HL-60/S4 treated with phorbol 12-myristate 13-acetate at 8.2 ng/mL for 4 days and 3 days (cell line): Measurements from ENCODE around the gene PGPEP1.

ENCODE experiments used
- in situ Hi-C: fragments of 300-500 bp; cut with MboI; formaldehyde crosslinking; loops from 2 replicates; pipeline ENCODE4 v1.15.0; 2022; ENCODE audit warnings: low sequenced_read_pairs

Gene PGPEP1

DNA sequence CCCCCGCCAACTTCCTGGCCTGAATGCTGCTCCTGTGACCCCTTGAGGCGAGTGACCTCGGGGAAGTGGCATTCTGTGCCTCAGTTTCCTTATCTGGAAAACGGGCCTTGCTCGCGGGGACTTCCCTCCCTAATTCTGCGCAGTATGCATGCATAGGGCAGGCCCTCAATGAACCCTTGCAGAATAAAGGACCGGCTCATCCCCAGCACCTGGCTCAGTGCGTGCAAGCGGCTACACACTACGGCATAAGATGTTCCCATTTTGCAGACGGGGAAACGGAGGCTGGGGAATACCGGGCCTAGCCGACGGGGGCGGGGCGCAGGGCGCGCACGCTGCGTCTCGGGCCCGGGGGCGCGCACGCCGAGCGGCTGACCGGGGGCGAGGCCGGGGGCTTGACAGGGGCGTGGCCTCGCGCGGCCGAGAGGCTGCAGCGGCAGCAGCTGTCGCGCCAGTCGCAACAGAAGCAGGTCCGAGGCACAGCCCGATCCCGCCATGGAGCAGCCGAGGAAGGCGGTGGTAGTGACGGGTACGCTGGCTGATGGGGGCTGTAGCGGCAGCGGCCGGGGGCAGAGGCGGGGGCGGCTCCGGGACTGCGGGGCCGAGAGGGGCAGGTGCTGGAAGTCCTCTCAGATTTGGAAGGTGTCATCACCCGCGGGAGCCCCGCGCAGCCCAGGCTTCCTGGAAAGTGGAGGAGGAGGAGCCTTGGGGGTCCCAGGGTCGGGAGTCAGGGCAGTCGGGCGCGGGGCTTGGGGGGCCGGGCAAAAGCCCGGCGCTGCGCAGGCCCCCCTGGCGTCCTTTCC, at the start of gene PGPEP1:
Gene PGPEP1 (plus strand): TSS at position 409 of the 800 bp plus-strand sequence. CDS start 84 bp downstream, at position 493.
- in situ Hi-C loops = loop anchor here (25.0 kb wide), 1 partner anchor 128 kb away; the partner anchor contains the start of gene RAB3A

GRCh38 chr19:18291019-18291524, 49.3 kb upstream of the PGPEP1 start:
- in situ Hi-C loops = no loop called here

DNA sequence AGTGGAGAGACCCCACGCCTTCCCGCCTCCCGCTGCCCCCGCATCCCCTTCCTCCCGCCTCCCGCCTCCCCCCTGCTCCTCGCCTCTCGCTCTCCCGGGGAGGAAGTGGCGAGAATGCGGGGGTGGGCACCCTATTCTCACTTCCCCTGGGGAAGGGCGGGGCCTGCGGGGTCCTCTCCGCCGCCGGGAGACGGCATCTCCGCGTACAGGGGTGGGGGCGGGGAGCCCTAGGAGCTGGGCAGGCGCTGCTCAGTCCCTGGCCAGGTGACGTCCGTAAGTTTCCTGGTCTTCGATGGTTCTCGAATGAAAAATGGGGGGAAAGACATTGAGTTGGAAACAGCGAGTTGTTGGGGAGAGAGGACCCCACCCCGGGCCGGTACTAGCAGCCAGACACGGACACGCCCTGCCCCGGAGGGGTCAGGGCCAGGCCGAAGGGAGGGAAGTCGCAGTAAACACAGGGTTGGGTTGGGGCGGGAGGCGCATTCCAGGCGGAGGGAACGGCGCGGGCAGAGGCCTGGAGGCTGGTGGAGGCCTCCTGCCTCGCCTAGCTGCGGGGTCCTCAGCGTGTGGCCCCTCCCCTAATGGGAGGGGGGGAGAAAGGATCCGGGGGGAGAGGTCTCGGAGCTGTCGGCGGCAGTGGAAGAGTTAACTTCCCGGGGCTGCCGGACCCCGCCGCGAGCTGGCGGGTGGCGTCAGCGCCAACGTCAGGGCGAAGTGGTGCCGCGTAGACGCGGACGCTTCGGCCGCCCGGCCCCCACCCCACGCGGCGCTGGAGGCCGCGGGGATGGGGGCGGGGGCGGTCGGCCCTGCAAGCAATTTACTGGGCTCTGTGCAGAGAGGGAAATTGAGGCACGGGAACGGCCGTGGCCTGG, 48.6 kb upstream of the PGPEP1 start:
- in situ Hi-C loops = no loop called here

DNA sequence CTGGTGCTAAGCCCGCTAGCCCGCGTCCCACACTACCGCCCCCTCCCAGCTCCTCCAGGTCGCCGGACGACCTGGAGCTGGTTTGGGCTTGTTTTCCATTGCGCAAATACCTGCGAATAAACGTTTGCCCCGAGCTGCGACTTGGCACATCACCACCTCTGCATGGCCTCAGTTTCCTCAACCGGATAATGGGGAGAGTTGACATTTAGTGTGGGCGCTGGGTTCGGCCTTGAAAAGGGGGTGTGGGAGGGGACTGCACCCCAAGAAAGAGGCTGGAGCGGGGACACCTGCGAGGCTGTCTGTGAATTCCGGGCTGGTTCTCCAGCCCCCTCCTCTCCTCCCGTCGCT, 48.0 kb upstream of the PGPEP1 start:
- in situ Hi-C loops = no loop called here

DNA sequence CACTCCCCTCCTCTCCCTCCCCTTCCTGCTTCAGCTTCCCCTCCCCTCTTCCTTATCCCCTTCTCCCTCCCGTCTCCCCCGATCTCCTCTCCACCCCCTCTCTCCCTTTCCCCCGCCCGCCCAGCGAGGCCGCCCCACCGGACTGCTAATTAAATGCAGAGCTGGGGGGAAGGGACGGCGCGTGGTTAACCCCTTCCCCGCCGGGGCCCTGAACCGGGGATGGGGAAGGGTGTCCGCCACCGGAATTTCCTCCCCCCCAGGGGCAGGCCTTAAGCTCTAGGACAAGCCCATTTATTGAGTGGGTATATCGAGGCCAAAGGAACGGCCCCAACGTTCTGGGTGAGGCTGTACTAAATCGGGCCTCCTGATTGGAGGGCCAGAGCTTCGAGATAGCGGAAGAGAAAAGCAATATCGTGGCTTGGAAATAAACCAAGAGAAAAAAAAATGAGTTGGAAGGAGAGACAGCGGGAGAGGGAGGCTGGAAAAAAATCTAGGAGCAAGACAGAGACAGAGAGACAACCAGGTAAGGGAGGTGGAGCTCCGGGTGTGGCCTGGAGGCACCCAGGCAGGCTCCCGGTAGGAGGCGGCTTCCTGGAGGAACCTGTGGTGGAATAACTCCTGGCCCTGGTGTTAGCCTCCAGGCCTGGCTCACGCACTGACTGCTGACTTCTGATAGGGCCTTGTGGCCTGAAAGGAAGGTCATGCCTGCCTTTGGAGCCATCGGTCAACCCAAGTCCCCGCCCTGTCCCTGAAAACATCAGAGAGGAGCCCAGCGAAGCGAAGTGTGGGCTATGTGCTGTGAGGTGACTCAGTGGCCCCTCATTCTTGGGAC, 47.4 kb upstream of the PGPEP1 start:
- in situ Hi-C loops = no loop called here

DNA sequence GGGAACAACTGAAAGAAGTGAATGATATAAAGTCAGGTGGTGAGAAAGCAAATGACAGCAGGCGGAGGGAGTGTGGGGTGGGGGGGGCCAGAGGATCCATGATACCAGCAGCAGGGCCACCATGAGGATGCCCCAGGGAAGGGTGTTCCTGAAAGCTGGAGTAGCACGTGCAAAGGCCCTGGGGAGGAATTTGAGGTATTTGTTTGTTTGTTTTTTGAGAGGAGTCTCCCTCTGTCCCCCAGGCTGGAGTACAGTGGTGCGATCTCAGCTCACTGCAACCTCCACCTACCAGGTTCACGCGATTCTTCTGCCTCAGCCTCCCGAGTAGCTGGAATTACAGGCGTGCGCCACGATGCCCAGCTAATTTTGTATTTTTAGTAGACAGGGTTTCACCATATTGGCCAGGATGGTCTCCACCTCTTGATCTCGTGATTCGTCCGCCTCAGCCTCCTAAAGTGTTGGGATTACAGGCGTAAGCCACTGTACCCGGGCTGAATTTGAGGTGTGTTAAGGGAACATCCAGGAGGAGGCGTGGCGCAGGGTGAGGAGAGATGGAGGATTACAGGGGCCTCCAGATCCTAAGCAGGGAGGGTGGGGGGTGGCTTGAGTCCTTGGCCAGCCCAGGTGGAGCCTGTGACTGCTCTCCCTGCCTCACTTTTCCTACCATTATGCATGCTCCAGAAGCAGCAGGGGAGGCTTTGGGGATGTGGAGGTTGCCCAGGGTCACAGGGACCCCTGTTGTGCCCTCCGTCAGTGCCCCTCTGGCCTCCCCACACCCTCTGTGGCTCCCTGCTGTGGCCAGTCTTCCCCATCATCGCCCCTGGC, 46.5 kb upstream of the PGPEP1 start:
- in situ Hi-C loops = no loop called here

GRCh38 chr19:18294467-18294864, 45.9 kb upstream of the PGPEP1 start:
- in situ Hi-C loops = no loop called here

DNA sequence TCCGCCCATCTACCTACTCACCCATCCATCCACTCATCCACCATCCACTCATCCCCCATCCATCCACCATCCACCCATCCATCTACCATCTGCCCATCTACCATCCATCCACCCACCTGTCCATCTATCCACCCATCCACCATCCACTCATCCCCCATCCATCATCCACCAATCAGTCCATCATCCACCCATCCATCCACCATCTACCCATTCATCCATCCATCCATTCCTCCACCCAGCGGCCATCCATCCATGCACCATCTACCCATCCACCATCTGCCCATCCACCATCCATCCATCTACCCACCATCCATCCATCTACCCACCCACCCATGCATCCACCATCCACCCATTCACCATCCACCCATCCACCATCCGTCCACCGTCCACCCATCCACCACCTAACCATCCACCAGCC, 45.4 kb upstream of the PGPEP1 start:
- in situ Hi-C loops = no loop called here

GRCh38 chr19:18297308-18297707, 43.1 kb upstream of the PGPEP1 start:
- in situ Hi-C loops = no loop called here

DNA sequence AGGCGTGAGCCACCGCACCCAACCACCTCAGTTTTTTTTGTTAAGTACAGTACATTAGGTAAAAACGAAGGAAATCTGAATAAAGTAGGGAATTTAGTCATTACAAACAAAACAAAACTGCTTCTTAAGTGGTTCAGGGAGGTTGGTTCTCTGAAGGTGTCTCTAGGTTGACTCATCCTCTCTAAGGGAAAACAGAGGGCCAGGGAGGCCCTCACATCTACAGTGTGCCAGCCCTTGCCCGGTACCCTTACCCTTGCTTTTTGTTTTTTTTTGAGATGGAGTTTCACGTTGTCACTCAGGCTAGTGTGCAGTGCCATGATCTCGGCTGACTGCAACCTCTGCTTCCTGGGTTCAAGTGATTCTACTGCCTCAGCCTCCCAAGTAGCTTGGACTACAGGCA, 41.8 kb upstream of the PGPEP1 start:
- in situ Hi-C loops = no loop called here

GRCh38 chr19:18299654-18300053, 40.7 kb upstream of the PGPEP1 start:
- in situ Hi-C loops = no loop called here

DNA sequence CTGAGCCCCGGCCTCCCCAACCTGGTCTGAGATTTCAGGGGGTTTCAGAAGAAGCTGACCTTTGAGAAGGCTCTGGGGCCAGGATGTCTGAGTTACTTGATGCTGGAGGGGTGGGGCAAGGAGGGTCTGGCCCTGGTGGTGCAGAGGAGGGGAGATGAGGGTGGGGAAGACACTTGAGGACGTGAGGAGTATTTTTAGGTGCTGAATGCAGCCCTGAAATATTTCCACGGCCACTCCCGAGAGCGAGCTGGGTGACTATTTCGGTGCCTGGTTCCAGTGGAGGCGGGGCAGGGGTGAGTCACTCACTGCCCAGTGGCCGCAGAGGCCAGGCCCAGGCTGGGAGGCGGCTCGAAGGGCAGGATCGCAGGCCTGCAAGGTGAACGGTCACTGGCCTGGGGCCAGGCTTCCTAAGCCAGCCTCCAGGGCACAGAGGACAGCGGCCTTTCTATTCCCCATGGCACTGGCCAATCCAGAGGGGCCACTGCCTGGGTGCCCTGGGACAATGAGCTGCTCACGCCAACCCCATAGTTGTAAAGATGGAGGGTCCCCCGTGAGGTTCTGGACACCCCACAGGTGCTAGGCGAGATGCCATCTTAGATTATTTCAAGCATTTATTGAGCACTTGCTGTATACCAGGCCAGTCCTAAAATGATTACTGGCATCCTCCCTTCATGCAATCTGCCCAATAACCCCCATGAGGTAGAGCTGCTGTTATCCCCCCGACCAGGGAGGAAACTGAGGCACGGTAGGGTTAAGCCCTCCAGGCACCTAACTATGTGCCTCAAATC, 39.3 kb upstream of the PGPEP1 start:
- in situ Hi-C loops = no loop called here

GRCh38 chr19:18301718-18302111, 38.7 kb upstream of the PGPEP1 start:
- in situ Hi-C loops = no loop called here

DNA sequence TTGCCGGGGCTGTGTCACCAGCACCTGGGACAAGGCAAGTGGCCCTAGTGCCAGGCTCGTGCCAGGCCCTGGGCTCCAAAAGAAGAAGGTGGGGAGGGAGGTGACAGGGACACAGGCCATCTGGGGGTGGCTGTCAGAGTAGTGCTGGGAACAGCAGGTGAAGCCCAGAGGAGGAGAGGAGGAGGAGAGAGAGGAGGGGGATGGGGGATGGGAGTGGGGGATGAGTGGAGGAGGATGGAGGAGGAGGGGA, 36.3 kb upstream of the PGPEP1 start:
- in situ Hi-C loops = no loop called here

- in situ Hi-C loops = no loop called here
Measured at GRCh38 chr19:18304458-18305310, 35.7 kb upstream of the PGPEP1 start.

GRCh38 chr19:18306209-18306887, 34.0 kb upstream of the PGPEP1 start:
- in situ Hi-C loops = no loop called here

- in situ Hi-C loops = no loop called here
Measured at GRCh38 chr19:18306888-18307260, 33.5 kb upstream of the PGPEP1 start.

GRCh38 chr19:18307271-18307681, 33.1 kb upstream of the PGPEP1 start:
- in situ Hi-C loops = no loop called here
